ENCODE measurements around the gene POLR3C.
"Not testable (repeated sequence)": the region's sequence is repeated elsewhere in the genome, so short reads cannot be mapped to it uniquely, and the experiment has no call there.

GRCh38 chr1:145818095-145818494 lies 5.9 kb upstream of the POLR3C start:
- not testable (repeated sequence) for TF ChIP-seq CTCF (IDR thresholded peaks at IDR 0.05; ENCODE audit: low read length); EZH2 (IDR thresholded peaks at IDR 0.05; ENCODE audit: borderline replicate concordance, low read length)
